PFSK-1 (cell line): ENCODE data around the gene RNF39.

ENCODE experiments used
- FOXP2 ChIP-seq: optimal IDR thresholded peaks from 2 replicates; pipeline ENCODE3; 2011; ENCODE audit warnings: borderline replicate concordance, control low read depth, inconsistent platforms; ENCODE audit not compliant: insufficient read depth; ENCODE audit errors: extremely low read length, extremely low read depth
- POLR2AphosphoS5 ChIP-seq: IDR thresholded peaks from 2 replicates; pipeline ENCODE4 v1.6.1; 2012; ENCODE audit warnings: low read depth, mild to moderate bottlenecking, control low read depth, low read length, moderate library complexity
- SIN3A ChIP-seq: IDR thresholded peaks from 2 replicates; pipeline ENCODE4 v1.6.1; 2012; ENCODE audit warnings: mild to moderate bottlenecking, low read length, moderate library complexity, borderline replicate concordance; ENCODE audit not compliant: insufficient read depth
- TAF1 ChIP-seq: IDR thresholded peaks from 2 replicates; pipeline ENCODE4 v1.6.1; 2012; ENCODE audit warnings: low read length, control low read depth, borderline replicate concordance; ENCODE audit not compliant: insufficient read depth
- TF ChIP-seq, protein P1 (sequence below), 2 experiments: IDR thresholded peaks; 2 replicates each; pipeline versions ENCODE4 v1.6.1 to v1.8.0; 2011 to 2012; ENCODE audit warnings: low read depth in 2 of 2, low read length in 2 of 2, control low read depth in 1 of 2, inconsistent platforms in 1 of 2, mild to moderate bottlenecking in 1 of 2, moderate library complexity in 1 of 2; ENCODE audit not compliant: insufficient read depth in 1 of 2

Gene RNF39

DNA sequence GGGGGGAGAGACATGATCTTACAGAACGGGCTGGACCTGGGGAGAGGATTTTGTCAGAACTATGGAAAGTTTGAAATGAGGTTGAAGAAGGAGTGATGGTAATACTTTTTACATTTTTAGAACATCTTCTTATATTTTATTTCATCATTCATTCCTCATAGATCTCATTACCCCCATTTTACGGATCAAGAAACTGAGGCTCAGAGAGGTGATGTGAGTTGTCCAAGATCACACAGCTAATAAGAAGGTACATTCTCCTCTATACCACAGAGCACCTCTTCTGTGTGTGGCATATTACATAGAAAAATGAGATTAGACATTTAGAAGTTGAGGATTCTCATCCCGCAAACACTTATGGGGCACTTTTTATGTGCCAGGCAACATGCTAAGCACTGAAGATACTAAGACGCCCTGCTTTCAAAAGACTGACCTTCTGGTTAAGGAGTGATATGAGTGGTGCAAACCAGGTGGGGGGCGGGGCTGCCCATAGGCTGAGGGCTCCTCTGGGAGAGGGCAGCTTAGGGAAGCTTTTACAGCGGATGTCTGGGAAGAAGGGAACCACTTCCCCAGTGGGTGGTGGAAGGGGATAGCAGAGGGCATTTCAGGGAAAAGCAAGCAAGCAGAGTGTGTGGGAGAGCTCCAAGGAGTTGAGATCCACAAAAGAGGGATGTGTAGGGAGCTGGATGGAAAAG lies 17.4 kb upstream of the RNF39 start:
- TF ChIP-seq, protein P1, sequence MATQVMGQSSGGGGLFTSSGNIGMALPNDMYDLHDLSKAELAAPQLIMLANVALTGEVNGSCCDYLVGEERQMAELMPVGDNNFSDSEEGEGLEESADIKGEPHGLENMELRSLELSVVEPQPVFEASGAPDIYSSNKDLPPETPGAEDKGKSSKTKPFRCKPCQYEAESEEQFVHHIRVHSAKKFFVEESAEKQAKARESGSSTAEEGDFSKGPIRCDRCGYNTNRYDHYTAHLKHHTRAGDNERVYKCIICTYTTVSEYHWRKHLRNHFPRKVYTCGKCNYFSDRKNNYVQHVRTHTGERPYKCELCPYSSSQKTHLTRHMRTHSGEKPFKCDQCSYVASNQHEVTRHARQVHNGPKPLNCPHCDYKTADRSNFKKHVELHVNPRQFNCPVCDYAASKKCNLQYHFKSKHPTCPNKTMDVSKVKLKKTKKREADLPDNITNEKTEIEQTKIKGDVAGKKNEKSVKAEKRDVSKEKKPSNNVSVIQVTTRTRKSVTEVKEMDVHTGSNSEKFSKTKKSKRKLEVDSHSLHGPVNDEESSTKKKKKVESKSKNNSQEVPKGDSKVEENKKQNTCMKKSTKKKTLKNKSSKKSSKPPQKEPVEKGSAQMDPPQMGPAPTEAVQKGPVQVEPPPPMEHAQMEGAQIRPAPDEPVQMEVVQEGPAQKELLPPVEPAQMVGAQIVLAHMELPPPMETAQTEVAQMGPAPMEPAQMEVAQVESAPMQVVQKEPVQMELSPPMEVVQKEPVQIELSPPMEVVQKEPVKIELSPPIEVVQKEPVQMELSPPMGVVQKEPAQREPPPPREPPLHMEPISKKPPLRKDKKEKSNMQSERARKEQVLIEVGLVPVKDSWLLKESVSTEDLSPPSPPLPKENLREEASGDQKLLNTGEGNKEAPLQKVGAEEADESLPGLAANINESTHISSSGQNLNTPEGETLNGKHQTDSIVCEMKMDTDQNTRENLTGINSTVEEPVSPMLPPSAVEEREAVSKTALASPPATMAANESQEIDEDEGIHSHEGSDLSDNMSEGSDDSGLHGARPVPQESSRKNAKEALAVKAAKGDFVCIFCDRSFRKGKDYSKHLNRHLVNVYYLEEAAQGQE (IDR thresholded peaks at IDR 0.05; ENCODE audit: insufficient read depth in 1 of 2, low read depth in 2 of 2, low read length in 2 of 2), result no peak

DNA sequence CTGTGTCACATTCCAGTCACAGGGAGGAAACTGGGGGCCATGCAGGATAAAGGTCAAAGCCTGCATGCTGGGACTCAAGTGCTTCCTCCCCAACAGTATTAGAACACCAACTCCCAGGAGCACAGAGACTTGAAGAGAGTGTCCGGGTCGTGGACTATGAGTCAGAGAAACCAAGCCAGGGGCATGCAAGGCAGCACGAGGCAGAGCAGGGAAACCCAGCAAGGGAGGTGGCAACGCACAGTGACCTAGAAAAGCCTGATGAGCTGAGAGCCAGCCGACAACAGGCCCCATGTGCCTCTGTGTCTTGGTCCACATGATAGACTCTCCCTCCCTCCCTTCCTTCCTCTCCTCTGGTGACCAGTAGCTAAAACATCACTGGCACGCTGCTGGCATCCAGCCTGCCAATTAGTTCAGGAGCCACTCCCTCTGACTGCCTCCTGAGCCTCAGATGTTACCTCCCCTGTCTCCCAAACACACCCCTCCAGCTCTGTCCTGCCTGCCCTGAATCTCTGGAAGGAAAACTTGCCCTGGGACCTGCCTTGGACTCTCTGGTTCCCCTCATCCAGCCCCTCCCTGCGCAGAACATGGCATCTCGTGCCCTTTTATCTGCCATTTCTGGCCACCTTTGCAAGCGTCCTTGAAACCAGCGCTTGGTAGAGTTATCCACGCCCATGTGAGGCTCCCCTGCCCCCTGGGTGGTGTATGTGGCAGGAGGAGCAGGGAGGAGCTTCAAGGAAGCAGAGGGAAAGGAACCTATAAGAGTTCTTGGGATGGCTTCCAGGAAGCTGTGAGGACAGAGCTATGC lies 16.2 kb upstream of the RNF39 start:
- TF ChIP-seq FOXP2, result peak; percentile 13
- no peak for TF ChIP-seq POLR2AphosphoS5

DNA sequence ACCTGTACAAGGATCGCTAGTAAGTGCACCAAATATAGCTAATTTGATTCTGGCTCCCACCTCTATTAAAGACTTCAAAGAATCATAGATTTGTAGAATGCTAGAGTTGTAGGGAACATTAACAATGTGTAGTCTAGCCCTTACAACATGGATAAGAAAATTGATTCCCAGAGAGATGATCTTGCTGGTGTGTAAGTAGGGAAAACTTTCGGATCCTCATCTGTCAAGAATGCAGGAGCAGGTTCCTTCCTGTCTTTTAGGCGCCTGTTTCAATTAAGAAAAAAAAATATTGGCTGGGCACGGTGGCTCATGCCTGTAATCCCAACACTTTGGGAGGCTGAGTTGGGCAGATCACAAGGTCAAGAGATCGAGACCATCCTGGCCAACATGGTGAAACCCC lies 12.3 kb upstream of the RNF39 start:
- TF ChIP-seq, protein P1 (IDR thresholded peaks at IDR 0.05; ENCODE audit: insufficient read depth in 1 of 2, low read depth in 2 of 2, low read length in 2 of 2), result no peak
- TF ChIP-seq TAF1 (no peak), FOXP2 (no peak), POLR2AphosphoS5 (no peak), SIN3A (no peak)

DNA sequence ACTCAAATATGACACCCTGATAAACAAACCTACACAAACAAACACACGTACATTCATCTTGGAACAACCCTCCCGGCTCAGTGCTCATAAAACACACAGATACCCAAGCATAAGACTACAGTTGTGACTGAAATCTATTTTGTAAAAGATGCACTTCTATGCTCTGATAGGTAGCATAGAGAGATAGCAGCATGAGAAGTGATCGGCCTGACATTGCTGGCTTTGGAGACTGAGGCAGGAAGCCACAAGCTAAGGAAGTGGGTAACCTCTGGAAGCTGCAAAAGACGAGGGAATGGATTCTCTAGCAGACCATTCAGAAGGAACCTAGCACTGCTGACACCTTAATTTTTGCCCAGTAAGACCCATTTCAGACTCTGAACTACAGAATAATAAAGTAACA lies 1.6 kb upstream of the RNF39 start:
- TF ChIP-seq POLR2AphosphoS5 (no peak), FOXP2 (no peak), TAF1 (no peak), SIN3A (no peak)
- TF ChIP-seq, protein P1 (IDR thresholded peaks at IDR 0.05; ENCODE audit: insufficient read depth in 1 of 2, low read depth in 2 of 2, low read length in 2 of 2), result no peak

DNA sequence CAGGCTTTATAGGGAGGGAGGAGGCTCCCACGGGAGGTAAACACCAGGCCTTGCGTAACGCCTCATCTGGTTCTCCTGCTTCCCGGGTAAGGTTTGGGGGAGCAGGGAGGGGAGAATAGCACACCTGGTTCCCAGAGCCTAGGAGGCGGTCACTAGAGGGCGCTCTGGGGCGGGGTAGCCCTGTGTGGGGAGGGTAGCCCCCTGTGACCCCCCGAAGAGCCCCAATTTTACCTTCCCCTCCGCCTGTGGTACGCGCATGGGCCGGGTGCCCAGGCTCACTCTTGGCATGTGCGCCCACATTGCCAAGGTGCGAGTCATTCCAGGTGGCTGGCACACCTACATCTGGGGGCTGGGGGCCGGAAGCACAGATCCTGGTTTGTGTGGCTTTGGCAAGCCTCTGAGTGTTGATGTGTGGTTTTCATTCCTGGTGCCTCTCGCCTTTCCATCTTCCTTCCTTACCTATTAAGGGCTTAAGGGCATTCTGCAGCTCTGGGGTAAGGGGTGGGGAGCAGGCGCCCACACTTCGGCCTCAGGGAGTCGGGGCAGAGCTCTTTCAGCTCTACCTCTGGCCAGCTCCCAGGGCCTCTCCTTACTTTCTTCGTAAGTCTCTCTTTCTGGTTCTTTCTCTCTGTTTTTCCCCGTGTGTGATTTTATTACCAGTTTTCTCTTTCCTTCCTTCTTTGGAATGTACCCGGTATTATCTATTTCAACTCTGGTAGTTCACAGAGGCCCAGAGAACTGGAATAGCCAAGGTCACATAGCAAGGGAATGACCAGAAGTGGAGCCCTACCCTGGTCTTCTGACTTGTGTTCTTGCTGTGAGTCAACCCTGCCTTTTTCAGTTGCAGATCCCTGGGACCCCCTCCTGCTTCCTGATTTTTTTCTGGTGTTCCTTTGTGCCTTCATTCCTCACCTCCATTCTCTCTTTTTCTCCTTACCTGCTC lies 492 bp upstream of the RNF39 start:
- TF ChIP-seq POLR2AphosphoS5 (no peak), SIN3A (no peak), FOXP2 (no peak), TAF1 (no peak)
- TF ChIP-seq, protein P1 (IDR thresholded peaks at IDR 0.05; ENCODE audit: insufficient read depth in 1 of 2, low read depth in 2 of 2, low read length in 2 of 2), result no peak
